ENCODE data around the gene HJV. TPM values are rescaled to one million over a fixed set of nuclear protein-coding genes. Genes with fewer than 3 reads are reported as not detected.

The HJV gene
- total and polyA plus RNA-seq, 2 of the 13 experiments (the other 11 are each of a cell fraction or from before 2014, with no cell fraction given) = 0.18 TPM; not detected in 1

DNA sequence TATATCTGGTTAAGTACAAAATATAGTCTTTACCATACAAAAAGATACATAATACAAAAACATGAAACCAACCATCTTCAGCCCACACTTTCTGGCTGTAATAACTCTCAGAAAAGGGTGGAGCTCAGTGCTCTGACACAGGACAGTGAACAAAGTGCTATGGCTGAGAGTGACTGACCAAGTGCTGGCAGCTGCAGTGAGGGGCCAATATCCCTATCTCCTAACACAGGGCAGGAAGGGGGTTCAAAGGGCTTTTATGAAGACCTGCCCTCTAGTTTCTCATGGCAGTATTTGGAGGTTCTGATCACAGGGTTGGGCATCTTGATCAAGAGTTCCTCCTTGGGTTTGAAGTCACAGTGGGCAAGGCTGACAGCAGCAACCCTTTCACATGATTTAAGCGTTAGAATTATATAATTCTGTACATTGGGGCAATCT lies 29.0 kb downstream of the HJV start:
- H2AFZ ChIP-seq (ENCODE audit: low read length) = no peak overlapping the region
- intact Hi-C loops (cut with micrococcal nuclease; ENCODE audit: unreplicated experiment) (no loop called here), in situ Hi-C loops (cut with HindIII; ENCODE audit: extremely low pct_ligation_motif_present, low pct_unique_long_range_greater_than_20kb) (no loop called here)
- POLR2A ChIA-PET = interaction anchor here (1.2 to 2.6 kb wide), 4 partner anchors 11 to 29 kb away, joined by 4 to 11 read pairs (median 5); partner anchors contain the start of genes ANKRD34A and POLR3GL
- peak overlapping the region in 1 of 3 experiments; percentile 7; a peak in 2 of 6 replicates for H3K4me3 ChIP-seq (replicated peaks in 1 of 3; ENCODE audit: insufficient read depth in 1 of 3, low read depth in 2 of 3, low read length in 3 of 3)
- peak overlapping the region; percentile 93; the same call in 1 of the 2 replicates for H3K9ac ChIP-seq (ENCODE audit: insufficient read depth, low read depth, low read length)
- no TSS peak for BruUV-seq (replicated peaks)
- H3K9me3 ChIP-seq (ENCODE audit: low read length) = no peaks in the 10 kb centered on the region
- H3K36me3 ChIP-seq (replicated peaks in 1 of 2; ENCODE audit: control insufficient read depth in 1 of 2, insufficient read depth in 2 of 2, low read length in 2 of 2) = peaks cover 2 to 22% of the 10 kb centered on the region in 2 experiments; a peak in 3 of 5 replicates
- no peak overlapping the region for H3K27ac ChIP-seq (ENCODE audit: extremely low read length, insufficient read depth, low read length)
- DNase-seq (ENCODE audit: low spot score) = no peak
- no peak for ATAC-seq
- H4K20me1 ChIP-seq (ENCODE audit: insufficient read depth, low read length) = peaks cover 50% of the 10 kb centered on the region
- peaks cover 33% of the 10 kb centered on the region for H3K79me2 ChIP-seq (ENCODE audit: insufficient read depth, low read length)
- H3K27me3 ChIP-seq (ENCODE audit: control insufficient read depth in 1 of 2, insufficient read depth in 2 of 2, low read length in 2 of 2) = no peaks in the 10 kb centered on the region; a peak in 1 of 5 replicates
- no peak for FAIRE-seq
- WGBS (ENCODE audit: low lambda C conversion rate) = 96% methylated on average over 1 of the region's 1 CpG
- peak overlapping the region; percentile 97 for H3K4me2 ChIP-seq (ENCODE audit: low read depth, low read length)
- CTCF ChIA-PET (ENCODE audit: low intra/inter-chr PET ratio, low total read pairs) = no interaction called here
- H3K4me1 ChIP-seq (ENCODE audit: insufficient read depth, low read length) = peaks cover 63% of the 10 kb centered on the region
- TF ChIP-seq RARG (CRISPR knock-in tag; IDR thresholded peaks at IDR 0.05; ENCODE audit: low read depth) (no peak), PHF5A (CRISPR knock-in tag; IDR thresholded peaks at IDR 0.05; ENCODE audit: low read depth, unreplicated experiment) (peak; percentile 55), RFX5 (IDR thresholded peaks at IDR 0.05; ENCODE audit: low read depth, low read length) (no peak), ZNF773 (CRISPR knock-in tag; IDR thresholded peaks at IDR 0.05; ENCODE audit: borderline replicate concordance) (no peak), POLR2AphosphoS5 (IDR thresholded peaks at IDR 0.05; ENCODE audit: low read depth, low read length) (peak; percentile 72), CREM (IDR thresholded peaks at IDR 0.05) (no peak), CREM (CRISPR knock-in tag; IDR thresholded peaks at IDR 0.05) (no peak), ZKSCAN8 (CRISPR knock-in tag; IDR thresholded peaks at IDR 0.05; ENCODE audit: borderline replicate concordance) (0 out of 2 replicates have a peak, but pooled peaks have one; percentile 9), POGZ (CRISPR knock-in tag; IDR thresholded peaks at IDR 0.05) (no peak), REPIN1 (CRISPR knock-in tag; IDR thresholded peaks at IDR 0.05; ENCODE audit: borderline replicate concordance, low read depth) (no peak), ZNF501 (CRISPR knock-in tag; IDR thresholded peaks at IDR 0.05) (no peak), ZNF790 (CRISPR knock-in tag; IDR thresholded peaks at IDR 0.05; ENCODE audit: borderline replicate concordance) (no peak), NFE2L1 (CRISPR knock-in tag; IDR thresholded peaks at IDR 0.05; ENCODE audit: borderline replicate concordance) (no peak), ZC3H4 (CRISPR knock-in tag; IDR thresholded peaks at IDR 0.05; ENCODE audit: borderline replicate concordance) (peak; percentile 48; the same call in 1 of the 2 replicates)
- TF ChIP-seq, protein P1, sequence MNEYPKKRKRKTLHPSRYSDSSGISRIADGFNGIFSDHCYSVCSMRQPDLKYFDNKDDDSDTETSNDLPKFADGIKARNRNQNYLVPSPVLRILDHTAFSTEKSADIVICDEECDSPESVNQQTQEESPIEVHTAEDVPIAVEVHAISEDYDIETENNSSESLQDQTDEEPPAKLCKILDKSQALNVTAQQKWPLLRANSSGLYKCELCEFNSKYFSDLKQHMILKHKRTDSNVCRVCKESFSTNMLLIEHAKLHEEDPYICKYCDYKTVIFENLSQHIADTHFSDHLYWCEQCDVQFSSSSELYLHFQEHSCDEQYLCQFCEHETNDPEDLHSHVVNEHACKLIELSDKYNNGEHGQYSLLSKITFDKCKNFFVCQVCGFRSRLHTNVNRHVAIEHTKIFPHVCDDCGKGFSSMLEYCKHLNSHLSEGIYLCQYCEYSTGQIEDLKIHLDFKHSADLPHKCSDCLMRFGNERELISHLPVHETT (CRISPR knock-in tag; conservative IDR thresholded peaks at IDR 0.05) = no peak
- TF ChIP-seq, protein P2, sequence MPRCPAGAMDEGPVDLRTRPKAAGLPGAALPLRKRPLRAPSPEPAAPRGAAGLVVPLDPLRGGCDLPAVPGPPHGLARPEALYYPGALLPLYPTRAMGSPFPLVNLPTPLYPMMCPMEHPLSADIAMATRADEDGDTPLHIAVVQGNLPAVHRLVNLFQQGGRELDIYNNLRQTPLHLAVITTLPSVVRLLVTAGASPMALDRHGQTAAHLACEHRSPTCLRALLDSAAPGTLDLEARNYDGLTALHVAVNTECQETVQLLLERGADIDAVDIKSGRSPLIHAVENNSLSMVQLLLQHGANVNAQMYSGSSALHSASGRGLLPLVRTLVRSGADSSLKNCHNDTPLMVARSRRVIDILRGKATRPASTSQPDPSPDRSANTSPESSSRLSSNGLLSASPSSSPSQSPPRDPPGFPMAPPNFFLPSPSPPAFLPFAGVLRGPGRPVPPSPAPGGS (CRISPR knock-in tag; IDR thresholded peaks at IDR 0.05) = no peak
- TF ChIP-seq, protein P3, sequence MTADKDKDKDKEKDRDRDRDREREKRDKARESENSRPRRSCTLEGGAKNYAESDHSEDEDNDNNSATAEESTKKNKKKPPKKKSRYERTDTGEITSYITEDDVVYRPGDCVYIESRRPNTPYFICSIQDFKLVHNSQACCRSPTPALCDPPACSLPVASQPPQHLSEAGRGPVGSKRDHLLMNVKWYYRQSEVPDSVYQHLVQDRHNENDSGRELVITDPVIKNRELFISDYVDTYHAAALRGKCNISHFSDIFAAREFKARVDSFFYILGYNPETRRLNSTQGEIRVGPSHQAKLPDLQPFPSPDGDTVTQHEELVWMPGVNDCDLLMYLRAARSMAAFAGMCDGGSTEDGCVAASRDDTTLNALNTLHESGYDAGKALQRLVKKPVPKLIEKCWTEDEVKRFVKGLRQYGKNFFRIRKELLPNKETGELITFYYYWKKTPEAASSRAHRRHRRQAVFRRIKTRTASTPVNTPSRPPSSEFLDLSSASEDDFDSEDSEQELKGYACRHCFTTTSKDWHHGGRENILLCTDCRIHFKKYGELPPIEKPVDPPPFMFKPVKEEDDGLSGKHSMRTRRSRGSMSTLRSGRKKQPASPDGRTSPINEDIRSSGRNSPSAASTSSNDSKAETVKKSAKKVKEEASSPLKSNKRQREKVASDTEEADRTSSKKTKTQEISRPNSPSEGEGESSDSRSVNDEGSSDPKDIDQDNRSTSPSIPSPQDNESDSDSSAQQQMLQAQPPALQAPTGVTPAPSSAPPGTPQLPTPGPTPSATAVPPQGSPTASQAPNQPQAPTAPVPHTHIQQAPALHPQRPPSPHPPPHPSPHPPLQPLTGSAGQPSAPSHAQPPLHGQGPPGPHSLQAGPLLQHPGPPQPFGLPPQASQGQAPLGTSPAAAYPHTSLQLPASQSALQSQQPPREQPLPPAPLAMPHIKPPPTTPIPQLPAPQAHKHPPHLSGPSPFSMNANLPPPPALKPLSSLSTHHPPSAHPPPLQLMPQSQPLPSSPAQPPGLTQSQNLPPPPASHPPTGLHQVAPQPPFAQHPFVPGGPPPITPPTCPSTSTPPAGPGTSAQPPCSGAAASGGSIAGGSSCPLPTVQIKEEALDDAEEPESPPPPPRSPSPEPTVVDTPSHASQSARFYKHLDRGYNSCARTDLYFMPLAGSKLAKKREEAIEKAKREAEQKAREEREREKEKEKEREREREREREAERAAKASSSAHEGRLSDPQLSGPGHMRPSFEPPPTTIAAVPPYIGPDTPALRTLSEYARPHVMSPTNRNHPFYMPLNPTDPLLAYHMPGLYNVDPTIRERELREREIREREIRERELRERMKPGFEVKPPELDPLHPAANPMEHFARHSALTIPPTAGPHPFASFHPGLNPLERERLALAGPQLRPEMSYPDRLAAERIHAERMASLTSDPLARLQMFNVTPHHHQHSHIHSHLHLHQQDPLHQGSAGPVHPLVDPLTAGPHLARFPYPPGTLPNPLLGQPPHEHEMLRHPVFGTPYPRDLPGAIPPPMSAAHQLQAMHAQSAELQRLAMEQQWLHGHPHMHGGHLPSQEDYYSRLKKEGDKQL (CRISPR knock-in tag; IDR thresholded peaks at IDR 0.05; ENCODE audit: low read depth) = no peak
